CD4-positive, alpha-beta T cell treated with Interleukin-6 at 100 ng/mL for 8 hours (primary cell): ENCODE measurements around the gene MREG.
"Not testable (repeated sequence)": the region's sequence is repeated elsewhere in the genome, so short reads cannot be mapped to it uniquely, and the experiment has no call there.

Experiments
- DNase-seq: peaks from one replicate; pipeline ENCODE4 v3.0.0-alpha.2; 2020; ENCODE audit warnings: mixed read lengths, low spot score

Gene MREG

GRCh38 chr2:215988556-215989207 lies 24.7 kb downstream of the MREG start:
- DNase-seq, result not testable (repeated sequence)

DNA sequence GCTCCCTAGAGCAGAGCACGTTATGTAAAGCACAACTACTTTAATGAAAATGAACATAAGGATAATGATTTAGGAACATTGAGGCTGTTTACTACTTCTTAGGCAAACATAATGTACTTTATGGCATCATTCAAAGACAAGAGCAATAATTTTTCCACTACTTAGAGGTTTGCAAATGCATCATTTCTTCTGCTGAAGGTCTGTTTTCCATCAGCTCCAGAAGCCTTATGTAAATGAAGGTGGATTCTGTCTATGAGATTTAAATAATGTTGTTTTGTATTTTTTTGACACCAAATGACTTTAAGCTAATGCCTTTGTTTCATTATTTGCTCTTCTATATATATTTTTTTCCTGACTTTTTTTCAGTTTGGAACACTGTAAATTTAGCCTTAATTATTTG lies 28.1 kb downstream of the MREG start:
- DNase-seq, result no peak

GRCh38 chr2:215984661-215985060 lies 28.7 kb downstream of the MREG start:
- DNase-seq, result no peak

DNA sequence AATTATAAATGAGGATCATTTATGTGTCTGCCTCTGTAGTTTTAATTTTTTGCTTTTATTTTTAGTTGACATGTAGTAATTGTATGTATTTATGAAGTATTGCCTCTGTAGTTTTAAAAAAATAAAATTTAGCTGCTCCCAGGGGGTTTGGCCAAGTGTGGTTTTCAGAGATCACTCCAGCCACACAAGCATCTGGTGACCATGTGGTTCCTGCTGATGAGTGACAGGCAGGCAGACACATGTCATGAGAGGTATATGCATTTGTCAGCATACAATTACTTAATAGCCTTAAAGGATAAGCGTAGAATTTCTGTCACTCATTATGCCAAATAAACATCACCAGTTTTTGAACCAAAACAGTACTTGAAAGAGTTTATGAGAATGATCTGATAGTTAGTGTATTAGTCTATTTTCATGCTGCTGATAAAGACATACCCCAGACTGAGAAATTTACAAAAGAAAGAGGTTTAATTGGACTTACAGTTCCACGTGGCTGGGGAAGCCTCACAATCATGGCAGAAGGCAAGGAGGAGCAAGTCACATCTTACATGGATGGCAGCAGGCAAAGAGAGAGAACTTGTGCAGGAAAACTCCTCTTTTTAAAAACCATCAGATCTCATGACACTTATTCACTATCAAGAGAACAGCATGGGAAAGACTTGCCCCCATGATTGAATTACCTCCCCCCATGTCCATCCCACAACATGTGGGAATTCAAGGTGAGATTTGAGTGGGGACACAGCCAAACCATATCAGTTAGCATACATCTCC lies 29.6 kb downstream of the MREG start:
- DNase-seq, result no peak

DNA sequence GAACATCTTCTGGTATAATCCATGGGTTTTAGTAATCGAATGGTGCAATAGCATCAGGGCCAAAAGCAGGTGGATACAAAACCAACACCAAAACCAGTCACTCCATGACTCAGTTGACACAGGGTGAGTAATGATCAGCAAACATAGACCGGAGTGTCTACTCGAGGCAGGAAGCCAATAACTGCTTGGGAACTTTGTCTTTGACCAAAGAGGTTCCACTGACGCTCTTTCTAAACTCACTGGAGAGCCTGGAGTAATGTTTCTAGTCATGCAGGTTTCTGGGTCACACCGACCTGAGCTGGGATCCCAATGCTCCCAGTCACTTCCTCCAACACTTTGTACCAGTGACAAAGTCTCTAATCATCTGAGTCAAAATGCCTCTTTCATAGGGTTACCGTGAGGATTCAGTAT lies 30.9 kb downstream of the MREG start:
- DNase-seq, result no peak

DNA sequence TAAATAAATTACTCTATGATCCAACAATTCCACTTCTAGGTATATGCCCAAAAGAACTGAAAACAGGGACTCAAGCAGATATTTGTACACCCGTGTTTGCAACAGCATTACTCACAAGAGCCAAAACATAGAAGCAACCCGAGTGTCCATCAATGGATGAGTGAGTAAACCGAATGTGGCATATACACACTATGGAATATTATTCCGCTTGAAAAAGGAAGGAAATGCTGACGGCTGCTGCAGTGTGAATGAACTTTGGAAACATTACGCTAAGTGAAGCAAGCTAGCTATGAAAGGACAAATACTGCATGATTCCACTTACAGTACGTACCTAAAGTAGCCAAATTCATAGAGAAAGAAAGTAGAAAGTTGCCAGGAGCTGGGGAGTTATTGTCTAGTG lies 32.2 kb downstream of the MREG start:
- no peak for DNase-seq

- no peak for DNase-seq
Observed at GRCh38 chr2:215979620-215980019, 33.7 kb downstream of the MREG start.

DNA sequence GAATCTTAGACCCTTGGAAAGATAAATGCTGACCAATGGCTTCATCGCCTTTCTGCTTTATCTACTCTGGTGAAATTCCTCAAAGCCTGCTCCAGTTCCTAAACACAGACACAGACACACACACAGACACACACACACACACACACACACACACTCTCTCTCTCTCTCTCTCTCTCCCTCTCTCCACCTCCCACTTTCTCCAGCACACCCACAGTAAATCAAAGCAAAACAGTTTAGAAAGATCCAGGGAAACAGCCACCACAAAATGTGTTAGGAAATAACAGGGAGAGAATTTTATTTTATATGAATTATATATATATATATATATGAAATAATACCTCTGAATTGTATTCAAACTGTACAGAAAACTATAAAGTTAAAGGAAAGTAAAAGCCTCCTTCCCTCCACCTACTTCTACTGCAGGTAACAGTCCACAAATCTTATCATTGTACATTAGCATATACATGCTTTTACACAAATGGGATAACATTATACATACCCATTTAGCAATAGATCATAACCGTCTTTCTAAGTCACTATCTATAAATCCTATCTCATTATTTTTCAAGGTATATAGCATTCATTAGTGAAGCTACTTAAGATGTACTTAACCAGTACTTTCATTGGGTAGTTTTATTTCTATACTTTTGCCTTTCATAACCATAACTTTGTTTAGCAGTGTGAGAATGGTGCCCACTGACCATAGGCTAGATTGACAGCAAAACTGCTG lies 38.5 kb downstream of the MREG start:
- no peak for DNase-seq

- no peak for DNase-seq
Observed at GRCh38 chr2:215973954-215974699, 39.2 kb downstream of the MREG start.

- DNase-seq, result no peak
Observed at GRCh38 chr2:215973145-215973792, 40.1 kb downstream of the MREG start.

DNA sequence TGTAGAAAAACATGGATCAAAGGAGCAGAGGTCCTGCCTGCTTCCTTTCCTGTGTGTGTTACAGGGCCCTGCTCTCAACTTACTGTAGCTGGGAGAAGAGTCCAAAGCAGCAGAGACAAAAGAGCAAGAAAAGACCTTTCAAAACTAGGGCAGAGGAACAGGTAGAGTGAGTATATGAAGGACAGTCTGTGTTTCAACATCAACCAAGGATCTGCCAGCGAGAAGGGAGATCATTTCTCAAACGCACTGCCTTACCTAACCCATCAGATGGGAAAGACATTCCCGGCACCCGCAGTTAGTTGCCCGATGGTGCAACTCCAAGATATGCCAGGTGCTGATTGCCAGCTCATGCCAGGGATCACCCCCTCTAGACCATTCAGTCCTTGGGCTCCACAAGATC lies 41.7 kb downstream of the MREG start:
- DNase-seq, result no peak

GRCh38 chr2:215970894-215971293 lies 42.5 kb downstream of the MREG start:
- not testable (repeated sequence) for DNase-seq

DNA sequence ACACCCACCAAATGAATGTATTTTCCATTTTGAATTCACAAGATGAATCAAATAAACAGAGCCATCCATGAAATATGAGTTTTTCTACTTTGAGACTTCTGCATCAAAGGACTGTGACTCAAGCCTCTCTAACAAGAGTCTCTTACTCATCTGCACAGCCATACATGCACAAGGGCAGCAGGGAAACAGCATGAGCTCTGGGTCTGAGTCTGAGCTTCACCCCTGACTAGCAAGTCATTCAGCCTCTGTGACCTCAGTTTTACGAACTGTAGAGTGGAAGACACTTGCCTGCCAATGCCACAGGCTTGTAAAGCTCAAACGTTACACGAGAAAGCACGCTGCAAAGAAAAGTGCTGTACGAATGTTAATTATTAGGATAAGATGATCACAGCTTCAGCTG lies 42.9 kb downstream of the MREG start:
- no peak for DNase-seq

DNA sequence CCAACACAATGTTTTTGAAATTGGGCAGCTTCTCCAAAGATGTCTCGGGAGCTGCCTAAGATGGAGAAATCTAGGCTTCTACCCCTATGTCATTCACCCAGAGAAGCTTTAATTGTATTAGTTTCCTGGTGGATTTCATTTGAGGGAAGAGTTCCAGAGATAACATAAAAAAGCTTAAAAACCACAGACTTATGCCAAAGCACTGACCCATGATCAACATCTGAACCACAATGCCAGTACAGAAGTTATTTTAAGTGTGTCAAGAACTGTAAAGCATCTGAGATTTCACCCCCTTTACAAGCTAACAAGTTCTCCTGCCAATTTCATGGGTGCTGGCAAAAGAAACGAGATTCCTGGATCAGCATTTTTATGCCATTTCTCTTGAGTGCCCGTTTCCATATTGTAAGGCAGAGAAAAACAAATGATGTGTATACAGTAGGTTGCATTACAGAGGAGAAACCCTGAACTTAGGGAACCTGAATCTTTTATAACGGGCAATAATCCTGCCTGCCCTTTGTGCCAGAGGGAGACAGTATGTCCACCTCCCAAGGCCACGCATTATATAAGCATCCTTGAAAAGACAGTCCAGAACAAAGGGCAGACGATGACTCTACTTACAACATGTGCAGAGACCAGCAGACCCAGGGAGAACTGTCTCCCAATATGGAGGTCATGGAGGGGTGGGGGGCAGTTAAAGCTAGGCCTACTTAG lies 44.1 kb downstream of the MREG start:
- no peak for DNase-seq

- no peak for DNase-seq
Observed at GRCh38 chr2:215968499-215968898, 44.9 kb downstream of the MREG start.

DNA sequence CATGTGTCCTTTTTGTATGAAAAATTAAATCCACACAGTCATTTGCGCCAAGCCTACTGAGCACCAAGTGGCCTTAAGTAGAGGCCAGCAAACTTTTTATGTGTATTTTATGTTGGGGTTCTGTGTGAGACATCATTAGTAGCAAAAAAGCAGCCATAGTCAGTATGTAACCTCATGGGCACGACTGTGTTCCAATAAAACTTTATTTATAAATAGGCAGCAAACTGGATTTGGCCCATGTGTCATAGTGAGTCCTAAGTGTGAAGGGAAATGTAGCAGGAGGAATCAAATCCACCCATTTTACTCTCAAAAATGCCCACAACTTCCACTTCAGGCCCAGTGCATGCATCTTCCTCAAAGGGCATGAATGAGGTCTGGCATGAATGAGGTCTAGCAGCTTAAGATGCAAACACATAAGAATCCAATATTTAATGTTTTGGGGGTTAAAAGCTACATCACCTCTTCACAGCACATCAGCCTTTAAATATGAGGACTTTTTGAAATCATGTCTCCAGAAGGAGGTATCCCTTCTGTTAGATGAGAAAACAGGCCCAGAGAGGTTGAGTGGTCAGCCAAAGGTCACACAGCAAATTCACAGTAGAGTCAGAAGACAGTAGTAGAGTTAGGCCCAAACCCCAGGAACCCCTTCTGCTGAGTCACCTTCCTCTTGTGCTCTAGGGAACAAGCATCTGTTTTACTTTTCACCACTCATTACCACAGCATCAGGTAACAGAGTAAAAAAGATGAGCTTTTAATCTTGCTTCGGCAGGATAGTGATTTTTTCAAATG lies 45.6 kb downstream of the MREG start:
- DNase-seq, result no peak

GRCh38 chr2:215966951-215967350 lies 46.4 kb downstream of the MREG start:
- no peak for DNase-seq

DNA sequence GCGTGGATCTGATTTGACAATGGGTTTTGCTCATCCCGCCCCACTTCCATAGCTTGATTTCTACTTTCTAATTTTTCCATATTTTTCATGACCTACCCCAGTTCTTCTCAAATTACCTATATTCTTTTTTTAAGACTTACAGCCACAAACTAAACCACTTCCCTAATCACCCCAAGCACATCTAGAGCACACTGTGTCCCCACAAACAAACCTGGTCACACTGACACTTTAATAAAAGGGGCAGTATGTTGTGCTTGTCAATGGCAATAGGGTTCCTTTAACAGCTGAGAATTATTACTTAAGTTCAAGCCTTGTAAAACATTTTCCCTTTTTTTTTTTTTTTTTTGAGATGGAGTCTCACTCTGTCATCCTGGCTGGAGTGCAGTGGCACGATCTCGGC lies 47.1 kb downstream of the MREG start:
- DNase-seq, result no peak

DNA sequence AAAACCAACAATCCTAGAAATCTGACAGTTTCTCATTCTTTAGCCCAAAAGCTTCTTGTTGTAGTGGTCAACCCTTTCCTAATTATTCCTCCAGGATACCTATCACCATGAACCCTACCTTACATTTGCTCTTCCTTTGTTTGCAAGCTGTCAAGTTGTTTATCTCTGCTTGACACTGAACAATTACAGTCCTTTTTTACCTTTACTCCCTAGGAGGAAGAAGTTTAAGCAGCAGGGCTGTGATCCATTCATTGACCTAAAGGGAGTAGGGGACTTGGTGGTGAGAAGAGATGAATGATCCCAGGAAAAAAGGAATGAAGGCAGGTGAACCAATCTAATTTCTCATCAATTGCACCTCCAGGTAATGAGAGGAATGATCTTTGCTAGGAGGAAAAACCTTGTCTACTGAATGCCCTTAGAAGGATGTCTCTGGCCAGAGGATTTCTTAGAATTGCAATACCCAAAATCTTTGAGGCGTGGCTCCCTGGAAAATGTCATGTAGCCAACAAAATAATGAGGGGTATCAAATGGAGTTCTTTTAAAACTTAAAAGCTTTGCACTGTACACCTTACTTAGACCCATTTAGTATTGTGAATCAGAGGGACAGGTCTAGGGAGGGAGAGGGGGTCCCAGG lies 47.7 kb downstream of the MREG start:
- DNase-seq, result no peak

DNA sequence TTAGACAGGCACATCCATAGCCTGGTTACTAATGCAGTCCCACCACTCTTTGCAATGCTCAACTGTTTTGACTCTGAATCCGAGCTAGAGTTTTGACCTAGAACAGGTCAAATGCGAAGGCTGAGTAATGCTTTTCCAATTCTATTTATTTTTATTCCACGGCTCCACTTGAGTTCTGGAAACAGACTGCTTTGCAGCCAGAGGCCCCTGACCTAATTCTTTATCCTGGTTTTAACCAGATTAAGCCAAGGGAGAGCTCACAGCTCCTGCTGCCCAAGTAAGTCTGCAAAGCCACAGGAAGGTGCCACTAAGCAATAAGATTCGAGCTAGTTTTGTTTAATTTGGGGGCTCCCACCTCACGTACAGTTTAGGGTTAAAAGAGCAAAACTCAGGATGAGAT lies 51.4 kb downstream of the MREG start:
- DNase-seq, result no peak
